ENCODE measurements around the gene CHMP3.
"Not testable (repeated sequence)": the region's sequence is repeated elsewhere in the genome, so short reads cannot be mapped to it uniquely, and the experiment has no call there.

CHMP3 gene

DNA sequence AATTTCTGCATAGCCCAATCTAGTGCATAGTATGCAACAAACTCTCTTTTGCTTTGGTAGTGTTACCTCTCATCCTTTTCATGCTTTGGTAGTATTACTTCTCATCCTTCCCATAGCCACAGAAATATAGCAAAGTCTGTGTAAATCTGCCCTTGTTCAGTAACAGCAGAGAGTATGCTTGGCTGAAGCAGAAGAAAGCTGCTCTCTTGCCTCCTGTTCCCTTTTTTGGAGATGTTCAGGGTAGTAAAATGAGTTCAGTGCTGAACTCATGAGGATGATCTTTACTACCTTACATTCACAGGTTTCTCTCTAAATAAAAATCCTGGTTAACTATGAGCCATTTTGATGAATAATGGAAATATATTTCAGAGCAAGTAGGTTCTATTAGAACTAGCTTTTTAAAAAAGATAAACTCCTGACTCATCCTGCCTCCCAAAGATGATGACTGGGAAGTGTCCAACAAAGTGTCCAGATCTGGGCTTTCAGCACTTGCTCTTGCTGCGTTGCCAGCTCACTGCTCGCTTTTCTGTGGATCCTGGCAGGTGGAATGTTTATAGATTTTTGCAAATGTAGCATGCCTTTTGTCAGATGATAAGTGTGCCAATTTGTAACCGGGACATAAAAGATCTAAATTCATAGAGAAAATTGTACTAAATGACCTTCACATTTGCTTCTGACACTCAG, 29.4 kb upstream of the CHMP3 start:
- H3K27ac ChIP-seq: no peak overlapping the region
- TF ChIP-seq, protein P1, sequence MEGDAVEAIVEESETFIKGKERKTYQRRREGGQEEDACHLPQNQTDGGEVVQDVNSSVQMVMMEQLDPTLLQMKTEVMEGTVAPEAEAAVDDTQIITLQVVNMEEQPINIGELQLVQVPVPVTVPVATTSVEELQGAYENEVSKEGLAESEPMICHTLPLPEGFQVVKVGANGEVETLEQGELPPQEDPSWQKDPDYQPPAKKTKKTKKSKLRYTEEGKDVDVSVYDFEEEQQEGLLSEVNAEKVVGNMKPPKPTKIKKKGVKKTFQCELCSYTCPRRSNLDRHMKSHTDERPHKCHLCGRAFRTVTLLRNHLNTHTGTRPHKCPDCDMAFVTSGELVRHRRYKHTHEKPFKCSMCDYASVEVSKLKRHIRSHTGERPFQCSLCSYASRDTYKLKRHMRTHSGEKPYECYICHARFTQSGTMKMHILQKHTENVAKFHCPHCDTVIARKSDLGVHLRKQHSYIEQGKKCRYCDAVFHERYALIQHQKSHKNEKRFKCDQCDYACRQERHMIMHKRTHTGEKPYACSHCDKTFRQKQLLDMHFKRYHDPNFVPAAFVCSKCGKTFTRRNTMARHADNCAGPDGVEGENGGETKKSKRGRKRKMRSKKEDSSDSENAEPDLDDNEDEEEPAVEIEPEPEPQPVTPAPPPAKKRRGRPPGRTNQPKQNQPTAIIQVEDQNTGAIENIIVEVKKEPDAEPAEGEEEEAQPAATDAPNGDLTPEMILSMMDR (conservative IDR thresholded peaks at IDR 0.05): no peak
- no peak for TF ChIP-seq ZFX (IDR thresholded peaks at IDR 0.05)

DNA sequence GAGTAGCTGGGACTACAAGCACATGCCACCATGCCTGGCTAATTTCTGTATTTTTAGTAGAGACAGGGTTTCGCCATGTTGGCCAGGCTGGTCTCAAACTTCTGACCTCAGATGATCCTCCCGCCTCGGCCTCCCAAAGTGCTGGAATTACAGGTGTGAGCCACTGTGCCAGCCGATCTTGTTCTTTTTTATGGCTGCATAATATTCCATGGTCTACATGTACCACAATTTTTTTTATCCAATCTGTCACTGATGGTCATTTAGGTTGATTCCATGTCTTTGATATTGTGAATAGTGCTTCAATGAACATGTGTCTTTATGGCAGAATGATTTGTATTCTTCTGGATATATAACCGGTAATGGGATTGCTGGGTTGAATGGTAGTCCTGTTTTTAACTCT, 26.5 kb upstream of the CHMP3 start:
- not testable (repeated sequence) for H3K27ac ChIP-seq

DNA sequence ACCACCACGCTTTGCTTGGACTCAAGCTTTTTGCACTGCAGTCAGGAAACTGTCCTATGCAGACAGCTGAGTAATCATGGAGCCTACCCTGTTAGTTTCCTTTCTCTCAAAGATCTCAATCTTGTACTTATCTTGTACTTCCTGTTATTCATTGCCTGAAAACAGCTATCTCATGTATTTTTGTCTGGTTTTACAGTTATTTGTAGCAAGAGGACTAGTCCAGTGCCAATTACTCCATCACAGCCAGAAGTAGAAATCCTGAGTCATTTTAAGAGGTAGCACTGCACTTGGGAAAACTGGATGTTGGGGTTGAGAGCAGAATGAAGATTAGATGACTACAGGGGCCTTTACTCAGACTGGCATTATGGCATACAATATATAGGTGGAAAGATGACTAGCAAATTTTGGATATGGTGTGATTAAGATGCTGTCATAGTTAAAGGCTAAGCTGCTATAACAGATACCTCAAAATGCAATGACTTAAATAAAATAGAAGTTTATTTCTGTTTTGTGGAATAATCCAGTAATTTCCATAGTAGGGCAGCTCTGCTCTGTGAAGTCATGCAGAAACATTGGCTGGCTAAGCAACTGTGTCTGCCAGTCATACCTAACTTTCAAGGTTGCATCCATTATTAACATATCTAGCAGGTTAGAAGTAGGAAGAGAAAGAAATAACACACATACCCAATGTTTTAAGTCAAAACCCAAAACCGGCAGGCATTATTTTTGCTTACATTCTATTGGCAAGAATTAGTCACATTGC, 21.1 kb upstream of the CHMP3 start:
- no peak for TF ChIP-seq ZFX (IDR thresholded peaks at IDR 0.05)
- TF ChIP-seq, protein P1 (conservative IDR thresholded peaks at IDR 0.05): no peak
- no peak overlapping the region for H3K27ac ChIP-seq

DNA sequence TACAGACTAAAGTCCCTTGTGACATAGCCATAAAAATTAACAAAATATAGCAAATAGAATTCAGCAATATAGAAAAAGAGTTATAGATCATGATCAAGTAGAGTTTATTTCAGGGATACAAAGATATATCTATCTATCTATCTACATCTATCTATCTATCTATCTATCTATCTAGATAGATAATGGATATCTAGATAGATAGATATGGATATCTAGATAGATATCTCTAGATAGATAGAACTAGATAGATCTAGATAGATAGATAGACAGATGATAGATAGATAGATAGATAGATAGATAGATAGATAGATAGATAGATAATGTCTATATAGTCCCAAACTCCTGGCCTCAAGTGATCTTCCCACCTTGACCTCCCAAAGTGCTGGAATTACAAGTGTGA, 17.3 kb upstream of the CHMP3 start:
- no peak overlapping the region for H3K27ac ChIP-seq
- no peak for TF ChIP-seq ZFX (IDR thresholded peaks at IDR 0.05)
- TF ChIP-seq, protein P1 (conservative IDR thresholded peaks at IDR 0.05): no peak

DNA sequence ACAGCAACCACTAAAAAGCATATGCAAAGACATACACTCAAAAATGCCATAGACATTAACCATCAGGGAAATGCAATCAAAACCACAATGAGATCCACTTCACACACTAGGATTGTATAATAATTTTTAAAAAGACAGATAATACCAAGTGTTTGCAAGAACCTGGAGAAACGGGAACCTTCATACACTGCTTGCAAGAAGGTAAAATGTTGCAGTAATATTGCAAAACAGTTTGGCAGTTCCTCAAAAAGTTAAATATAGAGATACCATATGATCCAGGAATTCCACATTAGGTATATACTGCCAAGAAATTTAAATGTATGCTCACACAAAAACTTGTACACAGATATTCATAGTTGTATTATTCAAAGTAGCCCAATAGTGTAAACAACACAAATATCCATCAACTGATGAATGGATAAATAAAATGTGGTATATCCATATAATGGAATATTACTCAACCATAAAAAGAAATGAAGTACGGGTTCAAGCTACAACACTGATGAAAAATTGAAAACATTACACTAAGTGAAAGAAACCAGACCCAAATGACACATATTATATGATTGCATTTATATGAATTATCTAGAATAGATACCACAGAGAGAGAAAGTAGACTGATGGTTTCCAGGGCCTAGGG, 14.7 kb upstream of the CHMP3 start:
- no peak for TF ChIP-seq ZFX (IDR thresholded peaks at IDR 0.05)
- TF ChIP-seq, protein P1 (conservative IDR thresholded peaks at IDR 0.05): no peak

DNA sequence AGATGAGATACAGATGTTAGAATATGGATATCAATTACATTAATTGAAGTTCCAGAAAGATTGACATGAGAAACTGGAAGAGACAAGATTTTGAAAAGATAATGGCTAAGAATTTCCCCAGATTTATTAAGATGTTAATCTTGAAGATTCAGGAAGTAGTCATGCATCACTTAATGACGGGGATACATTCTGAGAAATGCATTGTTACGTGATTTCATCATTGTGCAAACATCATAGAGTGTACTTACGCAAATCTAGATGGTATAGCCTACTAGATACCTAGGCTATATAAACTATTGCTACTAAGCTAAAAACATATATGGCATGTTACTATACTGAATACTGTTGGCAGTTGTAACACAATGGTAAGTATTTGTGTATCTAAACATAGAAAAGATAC, 6.8 kb upstream of the CHMP3 start:
- H3K27ac ChIP-seq: no peak overlapping the region
- TF ChIP-seq, protein P1 (conservative IDR thresholded peaks at IDR 0.05): no peak
- no peak for TF ChIP-seq ZFX (IDR thresholded peaks at IDR 0.05)

More for the DNA sequence above, 14.7 kb upstream of the CHMP3 start:
- H3K27ac ChIP-seq: no peak overlapping the region

DNA sequence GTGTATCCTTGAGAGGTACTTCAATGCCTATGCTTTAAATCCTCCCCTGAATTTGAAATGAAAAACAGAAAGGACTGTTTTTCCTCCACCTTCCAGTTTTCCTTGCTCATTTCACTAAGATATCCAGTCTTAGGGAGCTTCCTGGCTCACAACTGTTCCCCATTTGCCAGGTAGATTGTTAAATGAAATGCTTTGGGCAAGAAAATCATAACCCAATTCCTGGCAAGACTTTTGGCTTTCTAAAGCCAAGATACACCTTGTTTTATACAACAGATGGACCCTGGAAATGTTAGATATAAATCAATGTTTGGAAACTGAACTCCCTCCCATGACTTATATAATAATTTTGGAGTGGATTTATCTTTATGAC, 3.6 kb upstream of the CHMP3 start:
- no peak overlapping the region for H3K27ac ChIP-seq
- no peak for TF ChIP-seq ZFX (IDR thresholded peaks at IDR 0.05)
- TF ChIP-seq, protein P1 (conservative IDR thresholded peaks at IDR 0.05): no peak
